PC-9 (cell line): ENCODE results near the gene TAF6. TPM values are rescaled to one million over a fixed set of nuclear protein-coding genes. Genes with fewer than 3 reads are reported as not detected.
A peak's percentile ranks its signal among the peaks of the same experiment; 100 is the strongest.

Source experiments
- BruUV-seq: library from RNA; stranded (reverse); fragments of 400-500 nt; replicated peaks from 2 replicates; lab custom pipeline; 2021; lab: Mats Ljungman, UMichigan
- CTCF ChIA-PET: fragments of 300-600 bp; sonication (Branson Sonifier 250); formaldehyde crosslinking; loops from one replicate; lab custom pipeline; 2022; ENCODE audit warnings: antibody characterized with exemption; lab: Charles Lee
- POLR2A ChIA-PET: fragments of 300-600 bp; sonication (Branson Sonifier 250); formaldehyde crosslinking; loops from one replicate; lab custom pipeline; 2022; ENCODE audit warnings: antibody characterized with exemption; ENCODE audit not compliant: unreplicated experiment; lab: Charles Lee
- DNase-seq, 2 experiments: peaks; one replicate each; pipeline versions ENCODE4 v3.0.0 to v3.0.0-alpha.2; 2015 to 2022; ENCODE audit warnings: mixed read lengths in 1 of 2
- H2AFZ ChIP-seq: fragments of 200-600 bp; sonication (generic); 2 replicates; pipeline ENCODE4 v1.8.1; 2017; ENCODE audit warnings: antibody characterized with exemption
- H3F3A ChIP-seq: fragments of 200-600 bp; sonication (generic); 2 replicates; pipeline ENCODE4 v1.8.1; 2017; ENCODE audit warnings: antibody characterized with exemption, mild to moderate bottlenecking, low read depth; ENCODE audit not compliant: insufficient read depth
- H3K27ac ChIP-seq: fragments of 200-600 bp; sonication (generic); 2 replicates; pipeline ENCODE4 v1.6.1; 2016; ENCODE audit warnings: mixed run types
- H3K27me3 ChIP-seq: fragments of 200-600 bp; sonication (generic); 2 replicates; pipeline ENCODE4 v1.6.1; 2016; ENCODE audit warnings: low read depth, mixed run types; ENCODE audit not compliant: insufficient read depth
- H3K36me3 ChIP-seq: fragments of 200-600 bp; sonication (generic); 2 replicates; pipeline ENCODE4 v1.6.1; 2016; ENCODE audit warnings: low read depth, mixed run types
- H3K4me1 ChIP-seq: fragments of 200-600 bp; sonication (generic); replicated peaks from 2 replicates; pipeline ENCODE4 v1.6.1; 2016; ENCODE audit warnings: mixed run types; ENCODE audit not compliant: insufficient read depth
- H3K4me2 ChIP-seq: fragments of 200-600 bp; sonication (generic); 2 replicates; pipeline ENCODE4 v1.6.1; 2017; ENCODE audit warnings: mixed run types
- H3K4me3 ChIP-seq: fragments of 200-600 bp; sonication (generic); 2 replicates; pipeline ENCODE4 v1.6.1; 2016; ENCODE audit warnings: mixed run types
- H3K79me2 ChIP-seq: fragments of 200-600 bp; sonication (generic); 2 replicates; pipeline ENCODE4 v1.6.1; 2017; ENCODE audit warnings: low read depth, mixed run types
- H3K9me2 ChIP-seq: fragments of 200-600 bp; sonication (generic); 2 replicates; pipeline ENCODE4 v1.8.1; 2017; ENCODE audit warnings: mild to moderate bottlenecking; ENCODE audit not compliant: insufficient read depth
- H3K9me3 ChIP-seq: fragments of 200-600 bp; sonication (generic); 2 replicates; pipeline ENCODE4 v1.8.1; 2016; ENCODE audit warnings: low read depth; ENCODE audit not compliant: insufficient read depth
- H4K20me1 ChIP-seq: fragments of 200-600 bp; sonication (generic); 2 replicates; pipeline ENCODE4 v1.8.1; 2017; ENCODE audit not compliant: insufficient read depth
- CTCF ChIP-seq: fragments of 200-600 bp; sonication (generic); conservative IDR thresholded peaks from 2 replicates; pipeline ENCODE4 v1.6.1; 2017; ENCODE audit warnings: mixed run types, antibody characterized with exemption, mild to moderate bottlenecking, moderate library complexity
- EZH2 ChIP-seq: fragments of 200-600 bp; sonication (generic); IDR thresholded peaks from 2 replicates; pipeline ENCODE4 v1.8.0; 2017; ENCODE audit warnings: antibody characterized with exemption, low read depth
- intact Hi-C: fragments of 100-400 bp; cut with micrococcal nuclease; formaldehyde crosslinking; loops from one replicate; pipeline ENCODE4 v1.10.0; 2022; ENCODE audit not compliant: unreplicated experiment
- total RNA-seq: library from RNA; stranded (reverse); gene quantifications from 2 replicates; pipeline ENCODE4 v1.2.3, GENCODE V29; 2021

TAF6 gene
- total RNA-seq, 1 experiment from 2014 or later: 91.4 TPM

GRCh38 chr7:100090527-100091410 is 28.4 kb downstream of the TAF6 start:
- Histone ChIP-seq H3K4me2 (peak overlapping the region; percentile 97; the same call in 1 of the 2 replicates), H3K27ac (no peak overlapping the region), H3K9me3 (no peaks in the 10 kb centered on the region), H3K4me1 (peaks cover 26% of the 10 kb centered on the region), H3F3A (peaks cover 76% of the 10 kb centered on the region), H3K9me2 (no peaks in the 10 kb centered on the region), H3K36me3 (peaks cover 17% of the 10 kb centered on the region), H2AFZ (no peak overlapping the region), H3K79me2 (peaks cover 7% of the 10 kb centered on the region; the same call in 1 of the 2 replicates), H3K4me3 (no peak overlapping the region), H4K20me1 (peaks cover 16% of the 10 kb centered on the region; the same call in 1 of the 2 replicates), H3K27me3 (no peaks in the 10 kb centered on the region)
- ChIA-PET POLR2A (interaction anchor here (0.5 kb wide), 1 partner anchor 8 kb away, joined by 5 read pairs; no protein-coding TSS in a partner anchor), CTCF (no interaction called here)
- BruUV-seq: no TSS peak
- intact Hi-C loops: no loop called here
- no peak for DNase-seq
- no peak for TF ChIP-seq EZH2
- TF ChIP-seq CTCF: no peak

- BruUV-seq: no TSS peak
- Histone ChIP-seq H3K79me2 (peaks cover 7% of the 10 kb centered on the region; the same call in 1 of the 2 replicates), H3K4me3 (peak overlapping the region; percentile 86), H3K9me2 (no peaks in the 10 kb centered on the region), H2AFZ (peak overlapping the region; percentile 87), H3K36me3 (peaks cover 11% of the 10 kb centered on the region), H3K4me1 (peaks cover 26% of the 10 kb centered on the region), H3F3A (peaks cover 65% of the 10 kb centered on the region), H3K4me2 (peak overlapping the region; percentile 97), H3K27ac (peak overlapping the region; percentile 62), H4K20me1 (peaks cover 8% of the 10 kb centered on the region; the same call in 1 of the 2 replicates), H3K27me3 (no peaks in the 10 kb centered on the region), H3K9me3 (no peaks in the 10 kb centered on the region)
- intact Hi-C loops: no loop called here
- no peak for TF ChIP-seq EZH2
- no peak for TF ChIP-seq CTCF
- POLR2A ChIA-PET: interaction anchor here (0.5 to 0.6 kb wide), 2 partner anchors 44 to 70 kb away, joined by 3 to 4 read pairs; no protein-coding TSS in a partner anchor
- DNase-seq: no peak
- CTCF ChIA-PET: interaction anchor here (0.6 kb wide), 1 partner anchor 45 kb away, joined by 17 read pairs; no protein-coding TSS in a partner anchor
Observed at GRCh38 chr7:100089458-100090196, 29.5 kb downstream of the TAF6 start.
